GM12878 (cell line): ENCODE data around the gene ANKRD23. TPM values are rescaled to one million over a fixed set of nuclear protein-coding genes. Genes with fewer than 3 reads are reported as not detected.

ENCODE experiments used
- ATAC-seq: fragments of 200-7000 bp; cut with Tn5 transposase; 3 replicates; pipeline ENCODE4 v1.9.1; 2020; ENCODE audit warnings: mild to moderate bottlenecking, moderate library complexity
- BruUV-seq: library from RNA; stranded (reverse); fragments of 400-500 nt; replicated peaks from 2 replicates; lab custom pipeline; 2021; lab: Mats Ljungman, UMichigan
- CTCF ChIA-PET: fragments of 300-600 bp; sonication (Branson Sonifier 250); formaldehyde crosslinking; extraction: SDS; loops from one replicate; lab custom pipeline; 2021; ENCODE audit warnings: inconsistent platforms; lab: Yijun Ruan, JAX
- POLR2A ChIA-PET: fragments of 350-600 bp; formaldehyde crosslinking; extraction: SDS; loops from one replicate; lab custom pipeline; 2021; ENCODE audit warnings: inconsistent platforms; lab: Charles Lee
- RAD21 ChIA-PET: fragments of 300-600 bp; sonication (Branson Sonifier 250); formaldehyde crosslinking; loops from one replicate; lab custom pipeline; 2023; ENCODE audit warnings: antibody characterized with exemption; ENCODE audit not compliant: unreplicated experiment; lab: Charles Lee
- SMC1A ChIA-PET: fragments of 300-600 bp; sonication (Branson Sonifier 250); formaldehyde crosslinking; loops from one replicate; lab custom pipeline; 2023; ENCODE audit not compliant: unreplicated experiment, uncharacterized antibody; lab: Charles Lee
- DNase-seq: peaks from one replicate; pipeline ENCODE4 v3.0.0-alpha.2; 2011; ENCODE audit warnings: low read depth, low spot score
- FAIRE-seq: peaks from 3 replicates; lab custom pipeline; 2011; peaks lifted over from hg19 to GRCh38; lab: Jason Lieb, UNC
- H2AFZ ChIP-seq: 2 replicates; pipeline ENCODE4 v1.6.0; 2011; ENCODE audit warnings: low read depth, low read length, control low read depth; ENCODE audit not compliant: control insufficient read depth
- H3K27ac ChIP-seq: 2 replicates; pipeline ENCODE4 v1.5.1; 2011; ENCODE audit warnings: control low read depth; ENCODE audit not compliant: control insufficient read depth, insufficient read depth
- H3K27me3 ChIP-seq, 2 experiments: replicated peaks in 1 of 2; 2 replicates each; pipeline versions ENCODE4 v1.6.0 to v1.6.1; 2011; ENCODE audit warnings: low read length in 1 of 2; ENCODE audit not compliant: control insufficient read depth in 2 of 2, insufficient read depth in 2 of 2
- H3K36me3 ChIP-seq, 2 experiments: 2 replicates each; pipeline ENCODE4 v1.5.1; 2011; ENCODE audit warnings: low read length in 1 of 2; ENCODE audit not compliant: control insufficient read depth in 2 of 2, insufficient read depth in 2 of 2
- H3K4me1 ChIP-seq: 2 replicates; pipeline ENCODE4 v1.6.1; 2011; ENCODE audit warnings: mild to moderate bottlenecking, low read length, moderate library complexity, mixed read lengths; ENCODE audit not compliant: control insufficient read depth, insufficient read depth
- H3K4me2 ChIP-seq: 2 replicates; pipeline ENCODE4 v1.6.0; 2011; ENCODE audit warnings: control low read depth; ENCODE audit not compliant: control insufficient read depth, insufficient read depth
- H3K4me3 ChIP-seq: fragments of 200-600 bp; sonication (generic); 2 replicates; pipeline ENCODE4 v1.5.1; 2016
- H3K79me2 ChIP-seq: 2 replicates; pipeline ENCODE4 v1.6.0; 2011; ENCODE audit warnings: low read length; ENCODE audit not compliant: control insufficient read depth, insufficient read depth
- H3K9ac ChIP-seq: 2 replicates; pipeline ENCODE4 v1.8.0; 2011; ENCODE audit warnings: low read length, control low read depth, mixed read lengths; ENCODE audit not compliant: control insufficient read depth, insufficient read depth
- H3K9me3 ChIP-seq: replicated peaks from 3 replicates; pipeline ENCODE4 v1.5.1; 2011; ENCODE audit warnings: mild to moderate bottlenecking, low read length; ENCODE audit not compliant: control insufficient read depth, insufficient read depth
- H4K20me1 ChIP-seq: 2 replicates; pipeline ENCODE4 v1.6.0; 2011; ENCODE audit not compliant: control insufficient read depth, insufficient read depth
- ATF2 ChIP-seq: IDR thresholded peaks from 2 replicates; pipeline ENCODE4 v1.6.1; 2012; ENCODE audit warnings: low read length, inconsistent platforms
- CEBPB ChIP-seq, 2 experiments: fragments of 150-350 bp in 1 of 2; IDR thresholded peaks; 2 replicates each; pipeline ENCODE4 v1.6.1; 2012 to 2014; ENCODE audit warnings: low read depth in 2 of 2, low read length in 2 of 2, borderline replicate concordance in 1 of 2, inconsistent platforms in 1 of 2
- FOS ChIP-seq: IDR thresholded peaks from 3 replicates; pipeline ENCODE4 v1.6.1; 2011; ENCODE audit warnings: borderline replicate concordance; ENCODE audit not compliant: insufficient read length; ENCODE audit errors: extremely low read depth
- FOXK2 ChIP-seq: fragments of 450-650 bp; IDR thresholded peaks from 2 replicates; pipeline ENCODE4 v1.6.1; 2017; ENCODE audit warnings: mild to moderate bottlenecking, moderate library complexity
- GABPA ChIP-seq: IDR thresholded peaks from 2 replicates; pipeline ENCODE4 v1.6.1; 2014; ENCODE audit warnings: antibody characterized with exemption, low read depth, mild to moderate bottlenecking, inconsistent platforms
- KAT2A ChIP-seq: conservative IDR thresholded peaks from 2 replicates; pipeline ENCODE4 v1.6.1; 2011; ENCODE audit warnings: low read depth, low read length; ENCODE audit not compliant: control insufficient read depth
- MEF2B ChIP-seq: fragments of 450-650 bp; IDR thresholded peaks from 2 replicates; pipeline ENCODE4 v1.6.1; 2018; ENCODE audit warnings: mild to moderate bottlenecking, moderate library complexity; ENCODE audit not compliant: partially characterized antibody, poor library complexity, severe bottlenecking
- RB1 ChIP-seq: fragments of 450-650 bp; formaldehyde crosslinking; IDR thresholded peaks from 2 replicates; pipeline ENCODE4 v1.6.1; 2017; ENCODE audit warnings: mild to moderate bottlenecking, borderline replicate concordance
- SIN3A ChIP-seq: IDR thresholded peaks from 2 replicates; pipeline ENCODE4 v1.6.1; 2012; ENCODE audit warnings: low read depth, low read length, improper control_type of control experiment
- SMARCA5 ChIP-seq: fragments of 450-650 bp; IDR thresholded peaks from 2 replicates; pipeline ENCODE4 v1.6.1; 2017; ENCODE audit warnings: mild to moderate bottlenecking
- TCF7 ChIP-seq: IDR thresholded peaks from 2 replicates; pipeline ENCODE4 v1.6.1; 2014; ENCODE audit warnings: antibody characterized with exemption, borderline replicate concordance
- USF2 ChIP-seq: IDR thresholded peaks from 2 replicates; pipeline ENCODE4 v1.6.1; 2011; ENCODE audit warnings: low read depth, low read length, improper control_type of control experiment, borderline replicate concordance
- WGBS: methylation state at CpG from one replicate; pipeline ENCODE4 v1.1.6; 2016; ENCODE audit warnings: low lambda C conversion rate; ENCODE audit not compliant: insufficient replicate concordance, insufficient coverage; ENCODE audit errors: missing lambda C conversion rate; 5-methylcytosine and 5-hydroxymethylcytosine counted together
- in situ Hi-C: fragments of 300-500 bp; cut with MboI; formaldehyde crosslinking; loops from 9 replicates; pipeline ENCODE4 v1.14.3; 2018; ENCODE audit warnings: mixed read lengths
- intact Hi-C: fragments of 100-400 bp; cut with micrococcal nuclease; formaldehyde crosslinking; loops from one replicate; pipeline ENCODE4 v1.14.2; 2022; ENCODE audit not compliant: unreplicated experiment
- polyA plus RNA-seq, 11 experiments: library from polyadenylated mRNA; depleted of rRNA in 4 of 11; unstranded in 6 of 11; stranded (reverse) in 5 of 11; fragments of >200 nt; fragmentation: Nextera tagmentation in 4 of 11; fragmentation: Illumina TruSeq in 1 of 11; extraction: Ambion mirVana in 4 of 11; extraction: Trizol in 1 of 11; gene quantifications; 1 replicate in 1 of 11; 2 replicates in 10 of 11; pipeline versions ENCODE4 v1.2.1 to v1.2.3, GENCODE V29; 2011 to 2016; ENCODE audit warnings: inconsistent platforms in 2 of 11, missing spikeins in 2 of 11, low read depth in 1 of 11
- total RNA-seq, 4 experiments: library from RNA; depleted of rRNA in 3 of 4; stranded (reverse); fragments of >200 nt in 3 of 4; fragmentation: Illumina TruSeq in 1 of 4; extraction: Trizol in 1 of 4; gene quantifications; 2 replicates each; pipeline versions ENCODE4 v1.2.1 to v1.2.3, GENCODE V29; 2013 to 2021

The ANKRD23 gene
- total and polyA plus RNA-seq, 10 of the 15 experiments (the other 5 are each of a cell fraction or from before 2014, with no cell fraction given) = 0.34 to 5.3 (median 2.7) TPM

DNA sequence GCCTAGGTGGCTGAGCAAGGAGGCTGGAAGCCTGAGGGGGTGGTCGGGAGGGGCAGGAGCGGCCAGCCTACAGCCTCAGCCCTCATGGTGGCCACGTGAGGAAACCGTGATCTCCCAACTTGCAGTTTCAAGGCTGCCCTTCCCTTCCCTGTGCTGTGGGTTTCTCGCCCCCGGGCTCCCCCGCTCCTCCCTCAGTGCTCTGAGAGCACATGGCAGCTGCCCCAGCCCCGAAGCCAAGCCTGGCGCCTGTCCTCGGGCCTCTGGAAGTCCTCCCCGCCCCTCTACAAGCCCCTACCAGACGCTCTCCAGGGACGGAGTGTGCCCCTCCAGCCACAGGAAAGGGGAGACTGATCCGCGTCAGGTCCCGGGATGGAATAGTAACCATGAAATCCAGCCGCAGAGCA is 586 bp upstream of the ANKRD23 start:
- BruUV-seq = no TSS peak
- FAIRE-seq (no peak), ATAC-seq (no peak), DNase-seq (no peak)
- H3K27me3 ChIP-seq = no peaks in the 10 kb centered on the region
- no peaks in the 10 kb centered on the region for H4K20me1 ChIP-seq
- SMC1A ChIA-PET = interaction anchor here (1.4 kb wide), 1 partner anchor 14 kb away, joined by 4 read pairs; the partner anchor contains the start of gene ANKRD39
- no peaks in the 10 kb centered on the region for H3K79me2 ChIP-seq
- WGBS = 95% methylated on average over 17 of the region's 17 CpGs
- RAD21 ChIA-PET = interaction anchor here (0.6 to 0.7 kb wide), 2 partner anchors 117 to 290 kb away, joined by 3 to 5 read pairs; no protein-coding TSS in a partner anchor
- in situ Hi-C loops = no loop called here
- H3K36me3 ChIP-seq = peaks cover 0 to 3% of the 10 kb centered on the region in 2 experiments; a peak in 3 of 4 replicates
- H3K4me3 ChIP-seq = no peak overlapping the region
- H3K9ac ChIP-seq = no peak overlapping the region
- POLR2A ChIA-PET = interaction anchor here (0.6 kb wide), 2 partner anchors 97 to 155 kb away, joined by 3 to 8 read pairs; no protein-coding TSS in a partner anchor
- CTCF ChIA-PET = interaction anchor here (1.4 kb wide), 1 partner anchor 13 kb away, joined by 3 read pairs; the partner anchor contains the start of gene ANKRD39
- intact Hi-C loops = no loop called here
- H3K4me1 ChIP-seq = peaks cover 7% of the 10 kb centered on the region
- H3K4me2 ChIP-seq = no peak overlapping the region
- TF ChIP-seq CEBPB (IDR thresholded peaks at IDR 0.05; ENCODE audit: borderline replicate concordance in 1 of 2, low read depth in 2 of 2, low read length in 2 of 2) (no peak), FOXK2 (no peak), SMARCA5 (no peak), KAT2A (no peak), TCF7 (no peak), USF2 (no peak), SIN3A (no peak), MEF2B (no peak), GABPA (no peak), RB1 (no peak), FOS (no peak), ATF2 (no peak)
- H3K9me3 ChIP-seq = no peaks in the 10 kb centered on the region
- H3K27ac ChIP-seq = no peak overlapping the region
- H2AFZ ChIP-seq = no peak overlapping the region
